HepG2 (cell line): ENCODE measurements around the gene EBP. TPM values are rescaled to one million over a fixed set of nuclear protein-coding genes. Genes with fewer than 3 reads are reported as not detected.
A peak's percentile ranks its signal among the peaks of the same experiment; 100 is the strongest.

ENCODE experiments used
- ARNT2 ChIP-seq: sonication (generic); formaldehyde crosslinking; IDR thresholded peaks from 2 replicates; pipeline ENCODE4 v1.8.0; 2022; ENCODE audit warnings: mild to moderate bottlenecking, low read depth, missing genetic modification reagents, moderate library complexity
- GATAD1 ChIP-seq: IDR thresholded peaks from 2 replicates; pipeline ENCODE4 v1.6.1; 2016; ENCODE audit warnings: missing genetic modification reagents, missing compliant biosample characterization
- HNRNPH1 ChIP-seq: fragments of 200-400 bp; formaldehyde crosslinking; optimal IDR thresholded peaks from 2 replicates; pipeline ENCODE3; 2017; ENCODE audit warnings: mild to moderate bottlenecking, low read depth, low read length
- MYNN ChIP-seq: sonication (generic); formaldehyde crosslinking; IDR thresholded peaks from 2 replicates; pipeline ENCODE4 v1.4.0; 2020; ENCODE audit warnings: mild to moderate bottlenecking, low read depth, missing genetic modification reagents
- PBX2 ChIP-seq: IDR thresholded peaks from 2 replicates; pipeline ENCODE4 v1.6.1; 2016; ENCODE audit warnings: control low read depth
- TSC22D2 ChIP-seq: sonication (generic); formaldehyde crosslinking; IDR thresholded peaks from 2 replicates; pipeline ENCODE4 v1.5.1; 2020; ENCODE audit warnings: missing genetic modification reagents, mild to moderate bottlenecking, borderline replicate concordance
- UBTF ChIP-seq: sonication (generic); formaldehyde crosslinking; IDR thresholded peaks from 2 replicates; pipeline ENCODE4 v1.4.0; 2020; ENCODE audit warnings: mild to moderate bottlenecking, missing genetic modification reagents
- ZBTB44 ChIP-seq: sonication (generic); formaldehyde crosslinking; IDR thresholded peaks from 2 replicates; pipeline ENCODE4 v1.4.0; 2020; ENCODE audit warnings: missing genetic modification reagents
- ZNF646 ChIP-seq: sonication (generic); formaldehyde crosslinking; IDR thresholded peaks from 2 replicates; pipeline ENCODE4 v1.9.0; 2021; ENCODE audit warnings: mild to moderate bottlenecking, missing genetic modification reagents
- ZNF691 ChIP-seq: sonication (generic); formaldehyde crosslinking; IDR thresholded peaks from 2 replicates; pipeline ENCODE4 v1.4.0; 2020; ENCODE audit warnings: missing genetic modification reagents, low read depth, mild to moderate bottlenecking, borderline replicate concordance
- ZNF768 ChIP-seq: sonication (generic); formaldehyde crosslinking; IDR thresholded peaks from 2 replicates; pipeline ENCODE4 v1.4.0; 2020; ENCODE audit warnings: missing genetic modification reagents
- polyA plus RNA-seq, 8 experiments: library from polyadenylated mRNA; depleted of rRNA in 3 of 8; stranded (reverse) in 7 of 8; unstranded in 1 of 8; fragments of >200 nt; fragmentation: Illumina TruSeq in 4 of 8; extraction: Trizol in 4 of 8; gene quantifications; 2 replicates each; pipeline versions ENCODE4 v1.2.1 to v1.2.3, GENCODE V29; 2011 to 2016; ENCODE audit warnings: low read depth in 4 of 8, missing spikeins in 1 of 8, mixed read lengths in 1 of 8; ENCODE audit not compliant: insufficient read depth in 1 of 8
- total RNA-seq, 5 experiments: library from RNA; depleted of rRNA; stranded (reverse); fragments of >200 nt; fragmentation: Illumina TruSeq; extraction: Trizol; gene quantifications; 2 replicates each; pipeline ENCODE4 v1.2.3, GENCODE V29; 2016; ENCODE audit warnings: low read depth in 1 of 5

EBP gene
- total and polyA plus RNA-seq, 2 of the 13 experiments (the other 11 are each of a cell fraction or from before 2014, with no cell fraction given) = 106 to 260 TPM

GRCh38 chrX:48475774-48476577 lies 45.6 kb upstream of the EBP start, which contains the start of gene FTSJ1 (continued):
- peak; percentile 42; the same call in 1 of the 2 replicates for TF ChIP-seq UBTF (CRISPR knock-in tag)
- TF ChIP-seq TSC22D2 (CRISPR knock-in tag) = no peak
- TF ChIP-seq GATAD1 (CRISPR knock-in tag) = peak; percentile 85
- no peak for TF ChIP-seq ZNF691 (CRISPR knock-in tag)
- TF ChIP-seq ZBTB44 (CRISPR knock-in tag) = no peak
- peak; percentile 23; the same call in 1 of the 2 replicates for TF ChIP-seq ZNF646
- no peak for TF ChIP-seq PBX2 (CRISPR knock-in tag)
- no peak for TF ChIP-seq MYNN (CRISPR knock-in tag)
- TF ChIP-seq ARNT2 (CRISPR knock-in tag) = 0 out of 2 replicates have a peak, but pooled peaks have one; percentile 75
- TF ChIP-seq ZNF768 (CRISPR knock-in tag) = no peak
- no peak for TF ChIP-seq HNRNPH1
